NCI-H345 treated with DMSO at 0.1 percent for 48 hours (cell line): Measurements from ENCODE around the gene PLA2G4F.

Experiments used
- DNase-seq: peaks from one replicate; lab custom pipeline; 2025; ENCODE audit not compliant: unreplicated experiment; lab: John Stamatoyannopoulos, UW

PLA2G4F gene

DNA sequence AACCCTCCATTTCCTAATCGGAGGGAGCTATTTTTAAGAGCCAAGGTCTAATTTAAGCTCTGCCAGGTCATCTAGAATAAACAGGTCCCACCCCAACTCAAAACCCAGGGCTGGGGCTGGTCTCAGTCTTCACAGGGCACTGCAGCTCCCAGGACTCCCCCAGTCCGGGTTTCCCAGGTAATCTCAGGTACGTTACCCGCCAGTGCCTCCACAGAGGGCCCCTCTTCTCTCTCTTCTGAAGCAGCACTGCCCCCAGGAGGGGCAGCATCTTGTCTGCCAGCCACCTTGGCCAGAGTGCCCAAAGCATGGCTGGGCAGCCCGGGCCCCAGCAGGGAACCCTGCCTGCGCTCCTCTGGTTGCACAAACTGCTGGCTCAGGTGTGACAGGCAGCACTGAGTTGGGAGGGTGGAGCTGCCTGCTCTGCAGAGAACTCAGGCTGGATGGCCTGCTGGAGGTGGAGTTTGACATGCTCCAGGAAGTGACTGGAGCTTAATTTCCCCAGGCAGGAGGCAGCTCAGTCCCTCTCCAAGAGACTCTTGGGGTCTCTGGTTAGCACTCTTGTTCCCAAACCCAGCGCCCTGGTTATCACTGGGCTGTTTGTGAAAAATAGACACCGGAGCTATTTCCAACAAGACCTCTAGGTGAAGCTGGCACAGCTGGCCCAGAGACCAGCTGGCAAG, at the start of gene PLA2G4F:
TSS of gene PLA2G4F (minus strand) at position 394 of the 680 bp plus-strand sequence. CDS start at position 307, 87 bp downstream.
- no peak for DNase-seq

- no peak for DNase-seq
Measured at GRCh38 chr15:42203891-42204290, 47.5 kb upstream of the PLA2G4F start.

GRCh38 chr15:42202653-42203052, 46.2 kb upstream of the PLA2G4F start:
- DNase-seq: no peak

DNA sequence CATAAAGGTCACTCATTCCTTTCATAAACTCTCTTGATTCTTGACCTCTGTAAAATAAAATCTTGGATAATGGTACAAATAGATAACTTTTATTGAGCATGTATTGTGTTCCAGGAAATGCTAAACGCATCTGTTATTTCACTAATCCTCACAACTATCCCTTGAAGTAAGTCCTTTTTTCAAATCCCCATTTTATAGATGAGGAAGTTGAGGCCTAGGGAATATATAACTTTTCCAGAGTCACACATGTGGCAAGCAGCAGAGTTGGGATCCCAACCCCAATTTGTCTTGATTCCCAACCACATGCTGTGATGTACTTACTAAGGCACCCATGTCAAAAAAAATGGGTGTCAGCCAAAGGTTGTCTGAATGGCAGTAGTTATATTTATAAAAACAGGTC, 45.4 kb upstream of the PLA2G4F start:
- no peak for DNase-seq

DNA sequence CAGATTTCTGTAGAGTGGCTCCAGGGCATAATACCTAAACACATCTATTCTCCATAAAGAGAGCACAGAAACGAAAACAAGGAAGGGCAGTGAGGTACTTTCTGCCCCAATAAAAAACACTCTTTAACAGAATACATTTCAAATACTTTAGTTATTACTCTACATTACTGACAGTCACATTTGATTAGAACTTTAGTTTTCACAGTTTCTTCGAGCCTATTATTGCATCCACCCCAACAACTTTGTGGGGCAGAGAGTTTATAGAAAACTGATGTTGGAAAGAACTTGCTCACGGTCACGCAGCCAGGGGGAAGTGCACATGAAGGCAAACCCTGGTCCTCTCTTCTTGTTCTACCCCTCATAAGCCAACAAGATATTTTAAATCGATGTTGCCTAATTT, 42.7 kb upstream of the PLA2G4F start:
- DNase-seq: no peak

GRCh38 chr15:42198516-42198915, 42.1 kb upstream of the PLA2G4F start:
- DNase-seq: no peak

DNA sequence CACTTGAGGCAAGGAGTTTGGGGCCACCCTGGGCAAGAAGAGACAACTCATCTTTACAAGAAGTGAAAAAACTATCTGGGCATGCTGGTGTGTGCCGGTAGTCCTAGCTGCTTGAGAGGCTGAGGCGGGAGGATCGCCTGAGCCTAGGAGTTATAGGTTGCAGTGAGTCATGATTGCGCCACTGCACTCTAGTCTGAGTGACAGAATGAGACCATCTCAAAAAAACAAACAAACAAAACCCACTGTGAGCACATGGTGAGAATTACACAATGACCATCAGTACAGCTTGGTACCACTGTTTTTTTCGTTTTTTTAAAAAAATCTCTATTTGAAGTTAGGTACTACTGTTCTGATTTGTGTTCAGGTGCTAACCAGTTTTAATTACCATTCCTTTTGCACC, 38.1 kb upstream of the PLA2G4F start:
- DNase-seq: no peak

DNA sequence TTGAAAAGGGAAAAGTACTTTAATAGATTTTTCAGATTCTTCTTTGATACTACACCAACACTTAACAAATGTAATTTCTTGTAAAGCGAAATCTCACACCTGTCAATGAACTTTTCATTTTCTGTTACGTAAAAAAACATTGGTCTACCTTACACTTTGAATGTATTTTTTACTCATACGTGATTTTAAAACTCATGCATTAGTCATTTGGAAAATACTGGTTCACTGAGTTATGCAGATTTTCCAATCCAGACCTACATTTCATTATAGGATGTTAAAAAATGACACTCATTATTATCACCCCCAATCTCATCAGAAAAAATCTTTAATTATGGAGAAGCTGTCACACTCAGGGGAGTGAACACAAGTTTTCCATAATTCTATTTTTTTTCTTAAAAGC, 36.9 kb upstream of the PLA2G4F start:
- DNase-seq: no peak

GRCh38 chr15:42191610-42192346, 35.3 kb upstream of the PLA2G4F start:
- DNase-seq: no peak

DNA sequence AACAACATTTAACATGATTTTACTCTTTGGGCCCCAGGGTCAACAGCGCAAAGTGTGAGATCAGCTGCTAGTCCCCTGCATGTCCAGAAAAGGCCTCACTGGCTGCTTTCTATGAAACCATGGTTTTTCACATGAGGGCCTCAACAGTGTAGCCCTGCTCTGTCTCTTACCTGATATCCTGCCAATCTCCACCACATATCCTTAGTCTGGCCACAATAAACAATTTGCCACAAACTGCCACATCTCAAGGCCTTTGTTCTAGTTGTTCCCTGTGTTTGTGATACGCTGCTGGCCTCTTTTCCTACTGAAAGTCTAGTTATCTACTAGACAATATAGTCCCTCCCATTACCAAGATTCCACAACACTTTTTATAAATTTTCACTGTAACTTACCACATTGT, 33.9 kb upstream of the PLA2G4F start:
- no peak for DNase-seq

DNA sequence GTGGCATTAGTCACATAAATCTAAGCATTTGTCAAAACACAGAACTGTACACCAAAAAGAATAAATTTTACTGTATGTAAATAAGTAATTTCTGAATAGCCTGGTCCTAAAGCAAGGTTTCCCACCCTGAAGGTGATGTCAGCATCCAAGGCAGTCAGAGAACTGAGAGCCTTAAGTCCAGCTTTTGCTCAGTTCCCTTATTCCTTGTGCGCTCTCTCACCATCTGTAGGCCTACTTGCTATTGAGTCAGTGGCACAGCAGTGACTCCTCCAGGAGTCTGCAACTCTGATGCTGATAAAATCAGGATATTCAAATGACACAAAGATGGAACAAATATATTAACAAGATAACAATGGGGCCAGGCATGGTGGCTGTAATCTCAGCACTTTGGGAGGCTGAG, 29.4 kb upstream of the PLA2G4F start:
- DNase-seq: no peak

GRCh38 chr15:42184736-42185135, 28.3 kb upstream of the PLA2G4F start:
- DNase-seq: no peak

DNA sequence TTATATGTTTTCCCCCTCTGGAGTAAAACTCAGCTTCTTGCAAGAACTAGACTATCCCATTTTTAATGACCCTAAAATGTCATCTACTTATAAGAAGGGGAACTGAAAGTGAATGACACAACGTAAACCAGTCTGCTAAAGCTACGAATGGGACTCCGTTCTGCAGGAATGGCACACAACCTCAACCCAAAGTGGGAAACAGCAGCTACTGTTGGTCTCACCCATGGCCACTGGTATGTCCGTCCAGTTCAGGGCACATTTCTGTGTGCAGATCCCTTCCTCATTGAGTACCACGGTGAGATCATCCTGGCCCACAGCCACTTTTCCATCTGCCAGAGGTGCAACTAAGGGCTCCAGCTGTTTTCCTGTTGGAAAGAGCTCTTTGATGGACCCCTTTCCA, 27.9 kb upstream of the PLA2G4F start:
- DNase-seq: no peak

- no peak for DNase-seq
Measured at GRCh38 chr15:42182961-42183360, 26.5 kb upstream of the PLA2G4F start.

DNA sequence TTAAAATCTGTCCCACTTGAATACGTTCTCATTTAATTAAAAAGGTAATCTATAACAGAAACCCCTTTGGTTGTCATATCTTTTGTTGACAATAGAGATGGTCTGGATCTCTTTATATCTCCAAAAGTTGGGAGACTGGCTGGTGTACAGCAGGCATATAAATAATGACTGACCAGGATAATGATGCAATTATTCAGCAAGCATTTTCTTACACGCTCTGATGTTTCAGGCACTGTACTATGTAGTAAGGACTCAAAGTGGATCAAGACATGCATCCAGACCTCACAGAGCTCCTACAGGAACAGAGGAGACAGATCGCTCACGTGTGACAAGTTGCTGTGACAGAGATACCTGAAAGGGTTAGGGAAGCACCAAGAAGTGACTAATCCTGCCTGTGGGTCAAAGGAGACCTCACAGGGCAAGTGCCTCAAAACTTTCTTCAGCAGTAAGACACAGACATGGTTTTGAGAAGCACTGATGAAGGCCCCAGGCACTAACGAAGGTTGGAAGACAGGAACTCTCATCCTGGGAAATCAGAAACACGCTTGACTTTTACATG, 26.0 kb upstream of the PLA2G4F start:
- DNase-seq: no peak

DNA sequence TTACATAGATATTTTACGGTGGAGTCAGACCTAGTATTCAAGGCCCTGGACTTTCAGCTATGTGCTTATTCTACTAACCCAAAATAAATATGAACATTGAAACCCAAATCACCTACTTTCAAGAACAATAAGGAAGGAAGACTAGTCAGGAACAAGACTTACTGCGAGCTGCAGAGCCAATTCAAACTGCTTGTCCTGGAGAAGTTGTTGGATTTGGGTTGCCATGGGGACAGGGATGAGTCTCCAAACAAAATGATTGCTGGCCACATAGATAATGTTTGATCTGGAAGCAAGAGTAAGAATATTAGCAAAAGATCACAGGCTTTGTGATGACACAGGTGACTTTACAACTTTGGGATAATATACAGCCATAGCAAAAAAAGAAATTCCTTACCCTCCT, 21.6 kb upstream of the PLA2G4F start:
- no peak for DNase-seq

DNA sequence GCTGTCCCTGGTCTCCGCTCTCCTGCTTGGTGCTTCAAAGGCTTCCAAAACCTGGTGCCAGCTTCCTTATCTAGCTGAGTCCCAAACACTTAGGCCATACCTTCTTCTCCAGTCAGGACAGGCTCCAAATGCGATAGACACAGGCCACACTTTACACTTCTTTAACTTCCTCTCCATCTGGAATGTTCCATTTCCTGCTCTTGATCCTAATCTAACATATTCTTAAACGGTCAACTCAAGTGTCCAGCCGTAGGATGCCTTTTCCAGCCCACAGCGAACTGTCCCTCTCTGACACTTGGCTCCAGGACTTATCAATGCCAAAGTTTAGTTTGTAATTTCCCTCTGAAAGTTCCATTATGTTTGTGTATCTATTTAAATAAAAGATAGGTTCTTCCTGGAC, 19.2 kb upstream of the PLA2G4F start:
- DNase-seq: no peak

DNA sequence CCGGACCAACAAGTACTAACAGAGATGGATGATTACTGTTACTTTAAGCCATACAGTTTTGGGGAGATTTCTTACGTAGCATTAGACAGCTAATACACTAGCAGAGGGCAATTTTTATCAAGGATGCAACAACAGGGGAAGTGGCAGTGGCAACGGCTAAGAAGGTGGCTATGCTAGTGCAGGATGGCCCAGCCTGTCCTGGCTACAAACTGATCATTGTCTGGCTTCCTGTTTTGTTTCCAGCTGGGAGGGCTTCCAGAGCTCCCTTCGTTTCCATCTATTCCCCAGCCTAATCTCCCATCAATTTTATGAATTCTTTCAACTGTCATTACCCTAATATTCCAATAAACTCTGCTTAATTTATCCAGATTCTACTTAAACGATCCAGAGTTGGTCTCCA, 16.0 kb upstream of the PLA2G4F start:
- no peak for DNase-seq

DNA sequence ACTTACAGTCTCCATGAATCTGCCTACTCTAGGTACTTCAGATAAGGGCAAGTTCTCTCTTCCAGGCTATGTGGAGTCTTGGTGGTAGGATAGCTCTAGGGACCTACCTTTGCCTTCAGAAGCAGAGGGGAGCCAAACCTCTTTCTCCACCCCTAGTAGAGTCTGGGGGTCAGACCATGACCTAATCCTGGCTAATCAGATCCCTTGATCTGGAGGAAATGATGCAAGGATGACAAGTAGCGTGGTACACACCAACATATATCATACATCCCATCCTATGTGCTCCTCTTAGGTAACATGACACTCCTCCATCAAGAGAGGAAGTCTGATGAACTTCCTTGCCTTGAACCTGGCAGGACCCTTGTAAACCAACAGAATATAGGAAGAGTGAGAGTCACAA, 15.4 kb upstream of the PLA2G4F start:
- DNase-seq: no peak

- no peak for DNase-seq
Measured at GRCh38 chr15:42171122-42171521, 14.7 kb upstream of the PLA2G4F start.

GRCh38 chr15:42166225-42166940, 9.9 kb upstream of the PLA2G4F start:
- DNase-seq: no peak

DNA sequence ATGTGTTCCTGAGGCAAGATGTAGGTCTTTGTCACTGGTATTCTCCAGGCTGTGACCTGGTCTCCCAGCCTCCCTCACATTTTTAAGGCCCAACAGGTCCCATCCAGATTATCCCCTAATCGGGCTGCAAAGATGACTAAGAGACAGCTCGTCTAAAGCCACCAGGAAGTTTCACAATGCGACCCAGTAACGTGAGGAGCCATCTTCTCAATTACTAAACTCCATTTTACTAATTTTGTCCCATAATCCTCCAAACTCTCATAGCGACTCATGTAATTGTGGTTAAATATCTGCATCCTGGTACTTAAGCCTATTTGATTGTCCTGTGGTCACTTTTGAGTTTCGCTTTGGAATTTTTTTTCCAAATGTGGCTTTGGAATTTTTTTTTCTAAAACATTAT, 8.7 kb upstream of the PLA2G4F start:
- DNase-seq: no peak
